GM18519 (cell line): ENCODE measurements around the gene SDHB.
"Not testable (repeated sequence)": the region's sequence is repeated elsewhere in the genome, so short reads cannot be mapped to it uniquely, and the experiment has no call there.

Experiments used
- ATAC-seq: cut with Tn5 transposase; IDR thresholded peaks from one replicate; pipeline ENCODE4 v1.9.1; 2021; ENCODE audit warnings: mild to moderate bottlenecking, moderate library complexity; ENCODE audit not compliant: unreplicated experiment, low FRiP score

SDHB gene

GRCh38 chr1:17078991-17079868, 25.4 kb upstream of the SDHB start:
- no peak for ATAC-seq

- no peak for ATAC-seq
Measured at GRCh38 chr1:17075470-17076255, 21.8 kb upstream of the SDHB start.

- ATAC-seq, result no peak
Measured at GRCh38 chr1:17071794-17072193, 18.0 kb upstream of the SDHB start.

GRCh38 chr1:17070163-17070525, 16.3 kb upstream of the SDHB start:
- ATAC-seq, result no peak

GRCh38 chr1:17069452-17070162, 15.8 kb upstream of the SDHB start:
- ATAC-seq, result no peak

GRCh38 chr1:17068789-17069188, 15.0 kb upstream of the SDHB start:
- no peak for ATAC-seq

- ATAC-seq, result no peak
Measured at GRCh38 chr1:17067465-17068240, 13.8 kb upstream of the SDHB start.

- no peak for ATAC-seq
Measured at GRCh38 chr1:17067069-17067426, 13.2 kb upstream of the SDHB start.

GRCh38 chr1:17066361-17067068, 12.7 kb upstream of the SDHB start:
- no peak for ATAC-seq

- no peak for ATAC-seq
Measured at GRCh38 chr1:17065666-17066065, 11.8 kb upstream of the SDHB start.

- not testable (repeated sequence) for ATAC-seq
Measured at GRCh38 chr1:17062751-17063150, 8.9 kb upstream of the SDHB start.

- ATAC-seq, result no peak
Measured at GRCh38 chr1:17061892-17062291, 8.1 kb upstream of the SDHB start.

- ATAC-seq, result no peak
Measured at GRCh38 chr1:17061486-17061885, 7.7 kb upstream of the SDHB start.

GRCh38 chr1:17060306-17060749, 6.5 kb upstream of the SDHB start:
- ATAC-seq, result no peak

GRCh38 chr1:17059391-17060305, 5.8 kb upstream of the SDHB start:
- no peak for ATAC-seq

GRCh38 chr1:17056551-17056950, 2.7 kb upstream of the SDHB start:
- no peak for ATAC-seq

- ATAC-seq, result no peak
Measured at GRCh38 chr1:17055801-17056200, 2.0 kb upstream of the SDHB start.

GRCh38 chr1:17053086-17053684, 647 bp downstream of the SDHB start:
- no peak for ATAC-seq
